Suprapubic skin (tissue), 4 donors: ENCODE measurements around the gene SCIMP. TPM values are rescaled to one million over a fixed set of nuclear protein-coding genes. Genes with fewer than 3 reads are reported as not detected.

Experiments
- DNase-seq, 2 donors: peaks; one replicate each; pipeline ENCODE4 v3.0.0-alpha.2; 2019; ENCODE audit warnings: low spot score in 2 of 2
- H3K27ac ChIP-seq: fragments of 200-600 bp; sonication (generic); one replicate; pipeline ENCODE4 v1.5.1; 2019
- H3K27me3 ChIP-seq: fragments of 200-600 bp; sonication (generic); one replicate; pipeline ENCODE4 v1.5.1; 2019
- H3K36me3 ChIP-seq: fragments of 200-600 bp; sonication (generic); one replicate; pipeline ENCODE4 v1.5.1; 2019
- H3K4me1 ChIP-seq: fragments of 200-600 bp; sonication (generic); one replicate; pipeline ENCODE4 v1.5.1; 2019
- H3K4me3 ChIP-seq: fragments of 200-600 bp; sonication (generic); one replicate; pipeline ENCODE4 v1.5.1; 2019; ENCODE audit warnings: mild to moderate bottlenecking
- H3K9me3 ChIP-seq: fragments of 200-600 bp; sonication (generic); one replicate; pipeline ENCODE4 v1.5.1; 2019
- EP300 ChIP-seq: sonication (generic); formaldehyde crosslinking; IDR thresholded peaks from one replicate; pipeline ENCODE4 v1.6.1; 2017; ENCODE audit warnings: antibody characterized with exemption
- POLR2A ChIP-seq, 2 donors: fragments of 450-650 bp; IDR thresholded peaks; one replicate each; pipeline ENCODE4 v1.6.1; 2017; ENCODE audit warnings: antibody characterized with exemption in 2 of 2, mild to moderate bottlenecking in 2 of 2, moderate library complexity in 2 of 2
- POLR2AphosphoS5 ChIP-seq, 3 donors: sonication (generic); formaldehyde crosslinking; IDR thresholded peaks; one replicate each; pipeline ENCODE4 v1.6.1; 2017; ENCODE audit warnings: antibody characterized with exemption in 3 of 3
- WGBS: methylation state at CpG from one replicate; pipeline ENCODE4 v1.1.5; 2018; 5-methylcytosine and 5-hydroxymethylcytosine counted together
- total RNA-seq, 4 donors: library from RNA; depleted of rRNA; stranded (reverse); fragments of >200 nt; gene quantifications; one replicate each; pipeline ENCODE4 v1.1.0, GENCODE V29; 2016
- TF ChIP-seq, protein P1 (sequence below), 2 donors: fragments of 200-600 bp in 1 of 2; fragments of 450-650 bp in 1 of 2; sonication (generic) in 1 of 2; IDR thresholded peaks; one replicate each; pipeline ENCODE4 v1.5.1; 2016 to 2019; ENCODE audit warnings: antibody characterized with exemption in 2 of 2, mild to moderate bottlenecking in 1 of 2, moderate library complexity in 1 of 2

Gene SCIMP
- total RNA-seq, 4 donors from 2014 or later = not detected

DNA sequence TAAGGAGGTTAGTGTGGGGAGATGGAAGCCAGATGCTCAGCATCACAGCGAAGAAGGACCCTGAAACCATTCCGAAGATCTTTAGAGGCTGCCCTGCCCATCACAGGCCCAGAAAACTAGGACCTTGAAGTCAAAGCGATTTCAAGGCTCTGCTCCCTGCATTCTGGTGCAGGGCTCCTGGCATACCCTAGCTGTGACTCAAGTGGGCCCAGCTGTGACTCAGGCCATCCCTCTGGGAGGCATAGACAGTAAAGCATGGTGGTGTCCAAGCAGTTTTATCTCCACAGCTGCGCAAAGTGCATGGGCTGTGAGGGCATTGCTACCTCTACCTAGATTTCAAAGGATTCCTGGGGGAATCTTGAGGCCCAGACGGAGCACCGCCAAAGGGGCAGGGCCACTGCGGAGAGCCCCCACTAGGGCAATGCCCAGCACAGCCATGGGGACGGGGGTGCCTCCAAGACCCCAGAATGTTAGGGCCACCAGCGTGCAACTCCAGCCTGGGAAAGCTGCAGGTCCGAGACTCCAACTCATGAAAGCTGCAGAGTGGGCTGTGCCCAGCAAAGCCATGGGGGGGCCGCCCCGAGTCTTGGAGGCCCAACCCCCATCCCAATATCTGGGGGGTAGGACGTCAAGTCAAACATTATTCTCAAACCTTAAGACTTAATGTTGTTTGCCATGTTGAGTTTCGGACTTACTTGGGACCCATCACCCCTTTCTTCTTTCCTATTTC, 31.3 kb downstream of the SCIMP start:
- no peaks in the 10 kb centered on the region for H3K27me3 ChIP-seq
- H3K4me3 ChIP-seq = no peak overlapping the region
- no peak for TF ChIP-seq EP300
- no peak overlapping the region for H3K27ac ChIP-seq
- no peaks in the 10 kb centered on the region for H3K4me1 ChIP-seq
- DNase-seq = no peak
- WGBS = 95% methylated on average over 12 of the region's 14 CpGs
- no peaks in the 10 kb centered on the region for H3K9me3 ChIP-seq
- H3K36me3 ChIP-seq = no peaks in the 10 kb centered on the region

DNA sequence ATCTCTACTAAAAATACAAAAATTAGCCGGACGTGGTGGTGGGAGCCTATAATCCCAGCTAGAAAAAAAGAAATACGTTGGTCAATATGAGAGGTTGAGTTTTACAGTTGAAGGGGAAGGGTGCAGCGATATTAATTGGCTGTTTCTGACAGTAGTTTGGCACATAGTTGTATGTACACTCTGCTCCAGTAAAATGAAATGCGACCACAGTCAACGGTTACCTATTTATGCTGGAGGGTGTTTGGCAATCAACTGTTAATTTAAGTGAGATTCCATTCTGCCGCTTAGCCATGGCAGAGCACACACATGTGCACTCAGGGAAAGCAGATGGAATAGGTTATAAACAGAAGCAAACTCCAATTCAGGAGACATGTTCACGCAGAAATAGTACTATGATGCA, 33.6 kb downstream of the SCIMP start:
- 79% methylated on average over 8 of the region's 8 CpGs for WGBS
- no peak overlapping the region for H3K4me3 ChIP-seq
- no peaks in the 10 kb centered on the region for H3K36me3 ChIP-seq
- H3K27me3 ChIP-seq = no peaks in the 10 kb centered on the region
- no peaks in the 10 kb centered on the region for H3K9me3 ChIP-seq
- no peaks in the 10 kb centered on the region for H3K4me1 ChIP-seq
- H3K27ac ChIP-seq = no peak overlapping the region
- TF ChIP-seq POLR2AphosphoS5 (IDR thresholded peaks at IDR 0.05) = no peak
- no peak for TF ChIP-seq POLR2A (IDR thresholded peaks at IDR 0.05)
- TF ChIP-seq EP300 = no peak
- TF ChIP-seq, protein P1, sequence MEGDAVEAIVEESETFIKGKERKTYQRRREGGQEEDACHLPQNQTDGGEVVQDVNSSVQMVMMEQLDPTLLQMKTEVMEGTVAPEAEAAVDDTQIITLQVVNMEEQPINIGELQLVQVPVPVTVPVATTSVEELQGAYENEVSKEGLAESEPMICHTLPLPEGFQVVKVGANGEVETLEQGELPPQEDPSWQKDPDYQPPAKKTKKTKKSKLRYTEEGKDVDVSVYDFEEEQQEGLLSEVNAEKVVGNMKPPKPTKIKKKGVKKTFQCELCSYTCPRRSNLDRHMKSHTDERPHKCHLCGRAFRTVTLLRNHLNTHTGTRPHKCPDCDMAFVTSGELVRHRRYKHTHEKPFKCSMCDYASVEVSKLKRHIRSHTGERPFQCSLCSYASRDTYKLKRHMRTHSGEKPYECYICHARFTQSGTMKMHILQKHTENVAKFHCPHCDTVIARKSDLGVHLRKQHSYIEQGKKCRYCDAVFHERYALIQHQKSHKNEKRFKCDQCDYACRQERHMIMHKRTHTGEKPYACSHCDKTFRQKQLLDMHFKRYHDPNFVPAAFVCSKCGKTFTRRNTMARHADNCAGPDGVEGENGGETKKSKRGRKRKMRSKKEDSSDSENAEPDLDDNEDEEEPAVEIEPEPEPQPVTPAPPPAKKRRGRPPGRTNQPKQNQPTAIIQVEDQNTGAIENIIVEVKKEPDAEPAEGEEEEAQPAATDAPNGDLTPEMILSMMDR (IDR thresholded peaks at IDR 0.05) = no peak
- DNase-seq = no peak

DNA sequence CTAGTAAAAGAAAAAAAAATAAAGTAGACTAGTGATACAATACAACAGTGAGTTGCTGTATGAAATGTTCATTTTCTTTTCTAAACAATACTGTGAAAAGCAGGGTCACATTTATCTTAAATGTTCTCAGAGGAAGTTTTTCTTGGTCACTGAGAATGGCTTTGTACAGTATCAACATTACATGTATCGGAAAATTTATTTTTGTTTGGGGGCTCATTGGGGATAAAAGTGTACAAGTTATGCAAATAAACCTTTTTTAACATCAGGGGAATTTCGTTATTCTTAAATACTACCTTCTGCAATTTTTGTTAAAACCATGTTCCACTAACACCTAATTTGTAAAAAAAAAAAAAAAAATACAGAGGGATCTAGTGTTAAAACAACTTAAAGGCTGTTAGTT, 34.3 kb downstream of the SCIMP start:
- Histone ChIP-seq H3K4me1 (no peaks in the 10 kb centered on the region), H3K27me3 (no peaks in the 10 kb centered on the region), H3K36me3 (no peaks in the 10 kb centered on the region), H3K27ac (no peak overlapping the region), H3K4me3 (no peak overlapping the region), H3K9me3 (no peaks in the 10 kb centered on the region)
- no peak for DNase-seq
- WGBS = 69% methylated on average over 2 of the region's 2 CpGs
- no peak for TF ChIP-seq EP300
- TF ChIP-seq, protein P1 (IDR thresholded peaks at IDR 0.05) = no peak
- no peak for TF ChIP-seq POLR2AphosphoS5 (IDR thresholded peaks at IDR 0.05)
- no peak for TF ChIP-seq POLR2A (IDR thresholded peaks at IDR 0.05)

DNA sequence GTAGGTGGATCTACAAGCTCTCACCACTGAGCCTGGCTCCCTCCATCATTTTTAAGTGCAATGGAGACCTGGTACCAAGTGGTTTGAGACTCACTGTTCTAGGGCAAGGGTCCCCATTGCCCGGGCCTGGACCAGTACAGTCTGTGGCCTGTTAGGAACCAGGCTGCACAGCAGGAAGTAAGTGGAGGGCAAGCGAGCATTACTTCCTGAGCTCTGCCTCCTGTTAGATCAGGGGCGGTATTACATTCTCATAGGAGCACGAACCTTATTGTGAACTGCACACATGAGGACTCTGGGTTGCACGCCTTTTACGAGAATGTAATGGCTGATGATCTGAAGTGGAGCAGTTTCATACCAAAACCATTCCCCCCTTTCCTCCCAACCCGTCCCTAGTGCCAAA, 36.2 kb downstream of the SCIMP start:
- no peaks in the 10 kb centered on the region for H3K36me3 ChIP-seq
- H3K27me3 ChIP-seq = no peaks in the 10 kb centered on the region
- H3K9me3 ChIP-seq = no peaks in the 10 kb centered on the region
- no peaks in the 10 kb centered on the region for H3K4me1 ChIP-seq
- H3K4me3 ChIP-seq = no peak overlapping the region
- TF ChIP-seq POLR2A (IDR thresholded peaks at IDR 0.05) (no peak), POLR2AphosphoS5 (IDR thresholded peaks at IDR 0.05) (no peak), EP300 (no peak)
- TF ChIP-seq, protein P1 (IDR thresholded peaks at IDR 0.05) = no peak
- no peak overlapping the region for H3K27ac ChIP-seq
- 89% methylated on average over 7 of the region's 7 CpGs for WGBS
- no peak for DNase-seq

DNA sequence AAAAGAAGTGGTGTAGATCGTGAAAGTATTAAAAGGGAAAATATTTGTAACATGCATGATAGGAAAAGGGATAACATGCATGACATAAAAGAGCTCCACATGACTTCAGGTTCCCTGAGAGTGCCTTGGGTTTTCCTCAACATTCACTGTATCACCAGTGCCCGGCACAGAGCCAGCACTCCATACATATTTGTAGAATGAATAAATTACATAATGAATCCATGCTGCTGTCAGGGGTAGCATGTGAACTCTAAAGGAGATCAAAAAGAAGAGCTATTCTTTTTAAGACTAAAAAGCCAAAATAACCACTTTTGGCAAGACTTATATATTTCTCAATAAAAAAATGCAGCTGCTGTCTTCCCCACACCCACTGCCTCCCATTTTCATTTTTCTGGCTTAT, 40.3 kb downstream of the SCIMP start:
- H3K36me3 ChIP-seq = peaks cover 1% of the 10 kb centered on the region
- H3K27ac ChIP-seq = no peak overlapping the region
- TF ChIP-seq POLR2A (IDR thresholded peaks at IDR 0.05) = no peak
- TF ChIP-seq, protein P1 (IDR thresholded peaks at IDR 0.05) = no peak
- no peak for TF ChIP-seq EP300
- TF ChIP-seq POLR2AphosphoS5 (IDR thresholded peaks at IDR 0.05) = no peak
- no peaks in the 10 kb centered on the region for H3K27me3 ChIP-seq
- peaks cover 18% of the 10 kb centered on the region for H3K4me1 ChIP-seq
- WGBS = 77% methylated on average over 2 of the region's 2 CpGs
- no peak overlapping the region for H3K4me3 ChIP-seq
- no peak for DNase-seq
- H3K9me3 ChIP-seq = peaks cover under 1% of the 10 kb centered on the region
